HEK293 (cell line): ENCODE measurements around the gene ANKRD33B.

Experiments
- CTCF ChIA-PET: fragments of 350-600 bp; formaldehyde crosslinking; extraction: SDS; loops from one replicate; lab custom pipeline; 2021; ENCODE audit warnings: antibody characterized with exemption; lab: Yijun Ruan, JAX
- POLR2A ChIA-PET: fragments of 300-600 bp; formaldehyde crosslinking; extraction: SDS; loops from one replicate; lab custom pipeline; 2020; ENCODE audit warnings: antibody characterized with exemption, inconsistent platforms; lab: Yijun Ruan, JAX
- H3K27ac ChIP-seq: fragments of 200-500 bp; sonication (Bioruptor generic); 2 replicates; pipeline ENCODE4 v1.5.1; 2014; ENCODE audit warnings: low read depth, low read length, control low read depth, inconsistent platforms; ENCODE audit errors: extremely low read depth
- H3K36me3 ChIP-seq, 2 experiments: fragments of 200-500 bp in 1 of 2; sonication (Bioruptor generic) in 1 of 2; 1 replicate in 1 of 2; 2 replicates in 1 of 2; pipeline ENCODE4 v1.5.1; 2014 to 2017; ENCODE audit warnings: inconsistent platforms in 2 of 2, low read length in 2 of 2; ENCODE audit not compliant: control insufficient read depth in 2 of 2, insufficient read depth in 1 of 2
- H3K4me1 ChIP-seq: fragments of 200-500 bp; sonication (Bioruptor generic); 2 replicates; pipeline ENCODE4 v1.5.1; 2014; ENCODE audit warnings: mild to moderate bottlenecking, low read length, inconsistent platforms; ENCODE audit not compliant: control insufficient read depth, insufficient read depth
- H3K4me3 ChIP-seq: 2 replicates; pipeline ENCODE4 v1.5.1; 2011; ENCODE audit warnings: low read depth, mild to moderate bottlenecking, control low read depth, low read length, moderate library complexity
- H3K9me3 ChIP-seq: fragments of 200-500 bp; sonication (Bioruptor generic); 2 replicates; pipeline ENCODE4 v1.5.1; 2014; ENCODE audit warnings: low read depth, low read length, inconsistent platforms; ENCODE audit not compliant: control insufficient read depth, insufficient read depth
- HOXC10 ChIP-seq: sonication (generic); formaldehyde crosslinking; IDR thresholded peaks from 2 replicates; pipeline ENCODE4 v1.8.1; 2023; ENCODE audit warnings: mild to moderate bottlenecking, missing genetic modification reagents
- KLF1 ChIP-seq: fragments of 450-650 bp; formaldehyde crosslinking; IDR thresholded peaks from 2 replicates; pipeline ENCODE4 v1.5.1; 2016; ENCODE audit warnings: missing biosample characterization, missing genetic modification characterization
- KLF17 ChIP-seq: fragments of 450-650 bp; formaldehyde crosslinking; IDR thresholded peaks from 2 replicates; pipeline ENCODE4 v1.5.1; 2016; ENCODE audit warnings: missing biosample characterization, missing genetic modification characterization
- MEIS1 ChIP-seq: sonication (generic); formaldehyde crosslinking; IDR thresholded peaks from 2 replicates; pipeline ENCODE4 v1.8.1; 2022; ENCODE audit warnings: missing genetic modification reagents, mild to moderate bottlenecking, borderline replicate concordance
- TRIM28 ChIP-seq: IDR thresholded peaks from 2 replicates; pipeline ENCODE4 v1.6.1; 2011; ENCODE audit warnings: low read length, control low read depth, borderline replicate concordance
- ZBTB49 ChIP-seq: fragments of 450-650 bp; formaldehyde crosslinking; IDR thresholded peaks from 2 replicates; pipeline ENCODE4 v1.5.1; 2016; ENCODE audit warnings: missing biosample characterization, missing genetic modification characterization, low read depth
- ZFP69B ChIP-seq: fragments of 450-650 bp; formaldehyde crosslinking; IDR thresholded peaks from 2 replicates; pipeline ENCODE4 v1.5.1; 2016; ENCODE audit warnings: missing biosample characterization, missing genetic modification characterization
- ZNF18 ChIP-seq: fragments of 450-650 bp; formaldehyde crosslinking; IDR thresholded peaks from 2 replicates; pipeline ENCODE4 v1.5.1; 2016; ENCODE audit warnings: missing biosample characterization, missing genetic modification characterization
- ZNF221 ChIP-seq: fragments of 450-650 bp; formaldehyde crosslinking; IDR thresholded peaks from 2 replicates; pipeline ENCODE4 v1.5.1; 2017; ENCODE audit warnings: missing biosample characterization, missing genetic modification characterization, borderline replicate concordance
- ZNF248 ChIP-seq: fragments of 450-650 bp; formaldehyde crosslinking; IDR thresholded peaks from 2 replicates; pipeline ENCODE4 v1.5.1; 2017; ENCODE audit warnings: missing biosample characterization, missing genetic modification characterization
- ZNF658 ChIP-seq: fragments of 450-650 bp; formaldehyde crosslinking; IDR thresholded peaks from 2 replicates; pipeline ENCODE4; 2016; ENCODE audit warnings: missing biosample characterization, missing genetic modification characterization
- ZNF707 ChIP-seq: fragments of 450-650 bp; formaldehyde crosslinking; IDR thresholded peaks from 2 replicates; pipeline ENCODE4 v1.5.1; 2016; ENCODE audit warnings: missing biosample characterization, missing genetic modification characterization
- TF ChIP-seq, protein P1 (sequence below): fragments of 450-650 bp; formaldehyde crosslinking; IDR thresholded peaks from 2 replicates; pipeline ENCODE4 v1.5.1; 2017; ENCODE audit warnings: missing biosample characterization, missing genetic modification characterization
- TF ChIP-seq, protein P2 (sequence below): fragments of 450-650 bp; formaldehyde crosslinking; IDR thresholded peaks from 2 replicates; pipeline ENCODE4 v1.5.1; 2017; ENCODE audit warnings: missing biosample characterization, missing genetic modification characterization
- TF ChIP-seq, protein P3 (sequence below): fragments of 450-650 bp; formaldehyde crosslinking; IDR thresholded peaks from 2 replicates; pipeline ENCODE4 v1.5.1; 2017; ENCODE audit warnings: missing biosample characterization, missing genetic modification characterization

Gene ANKRD33B

DNA sequence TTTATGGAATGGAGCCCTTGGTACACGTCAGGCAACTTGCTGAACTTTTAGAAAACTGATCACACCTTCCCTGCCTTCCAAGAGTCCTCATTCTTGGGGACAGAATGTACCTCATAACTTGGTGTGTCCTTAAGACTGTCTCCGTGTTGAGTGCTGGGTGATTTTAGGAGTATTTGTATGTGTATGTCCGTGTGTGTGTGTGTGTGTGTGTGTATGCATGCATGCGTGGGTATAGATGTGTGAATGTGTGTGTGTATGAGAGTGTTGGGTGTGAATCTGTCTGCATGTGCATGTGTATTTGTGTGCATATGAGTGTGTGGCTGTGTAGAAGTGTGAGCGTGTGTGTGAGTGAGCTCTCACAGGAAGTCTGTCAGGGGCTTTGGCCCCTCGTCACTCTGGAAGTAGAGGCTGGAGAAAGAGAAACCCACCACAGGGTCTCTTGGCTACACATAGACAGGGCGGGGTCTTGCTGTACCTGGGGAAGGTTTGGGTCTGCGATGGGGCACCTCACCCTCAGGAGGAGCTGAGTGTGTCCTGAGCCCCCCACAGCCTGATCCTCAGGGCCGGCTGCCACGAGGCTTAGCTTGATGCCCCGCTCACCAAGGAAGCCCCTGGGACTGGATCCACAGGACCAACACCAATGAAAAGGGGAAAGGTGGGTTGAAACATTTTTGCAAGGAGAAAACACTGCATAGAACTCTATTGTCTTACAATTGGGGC is 33.1 kb upstream of the ANKRD33B start:
- Histone ChIP-seq H3K27ac (no peak overlapping the region), H3K4me1 (no peaks in the 10 kb centered on the region), H3K4me3 (no peak overlapping the region), H3K36me3 (no peaks in the 10 kb centered on the region), H3K9me3 (no peaks in the 10 kb centered on the region)
- ChIA-PET CTCF (interaction anchor here (0.6 to 1.9 kb wide), 3 partner anchors 23 to 97 kb away, joined by 3 to 7 read pairs (median 5); no protein-coding TSS in a partner anchor), POLR2A (no interaction called here)
- TF ChIP-seq ZFP69B (tag by site-specific recombination) (no peak), MEIS1 (no peak), ZNF658 (0 out of 2 replicates have a peak, but pooled peaks have one; percentile 26), ZBTB49 (tag by site-specific recombination) (no peak), ZNF18 (tag by site-specific recombination) (peak; percentile 74), ZNF221 (tag by site-specific recombination) (no peak), ZNF248 (tag by site-specific recombination) (no peak), ZNF707 (no peak)
- TF ChIP-seq, protein P1, sequence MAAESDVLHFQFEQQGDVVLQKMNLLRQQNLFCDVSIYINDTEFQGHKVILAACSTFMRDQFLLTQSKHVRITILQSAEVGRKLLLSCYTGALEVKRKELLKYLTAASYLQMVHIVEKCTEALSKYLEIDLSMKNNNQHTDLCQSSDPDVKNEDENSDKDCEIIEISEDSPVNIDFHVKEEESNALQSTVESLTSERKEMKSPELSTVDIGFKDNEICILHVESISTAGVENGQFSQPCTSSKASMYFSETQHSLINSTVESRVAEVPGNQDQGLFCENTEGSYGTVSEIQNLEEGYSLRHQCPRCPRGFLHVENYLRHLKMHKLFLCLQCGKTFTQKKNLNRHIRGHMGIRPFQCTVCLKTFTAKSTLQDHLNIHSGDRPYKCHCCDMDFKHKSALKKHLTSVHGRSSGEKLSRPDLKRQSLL (tag by site-specific recombination) = no peak
- TF ChIP-seq, protein P2, sequence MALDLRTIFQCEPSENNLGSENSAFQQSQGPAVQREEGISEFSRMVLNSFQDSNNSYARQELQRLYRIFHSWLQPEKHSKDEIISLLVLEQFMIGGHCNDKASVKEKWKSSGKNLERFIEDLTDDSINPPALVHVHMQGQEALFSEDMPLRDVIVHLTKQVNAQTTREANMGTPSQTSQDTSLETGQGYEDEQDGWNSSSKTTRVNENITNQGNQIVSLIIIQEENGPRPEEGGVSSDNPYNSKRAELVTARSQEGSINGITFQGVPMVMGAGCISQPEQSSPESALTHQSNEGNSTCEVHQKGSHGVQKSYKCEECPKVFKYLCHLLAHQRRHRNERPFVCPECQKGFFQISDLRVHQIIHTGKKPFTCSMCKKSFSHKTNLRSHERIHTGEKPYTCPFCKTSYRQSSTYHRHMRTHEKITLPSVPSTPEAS (tag by site-specific recombination) = peak; percentile 61; the same call in 1 of the 2 replicates

DNA sequence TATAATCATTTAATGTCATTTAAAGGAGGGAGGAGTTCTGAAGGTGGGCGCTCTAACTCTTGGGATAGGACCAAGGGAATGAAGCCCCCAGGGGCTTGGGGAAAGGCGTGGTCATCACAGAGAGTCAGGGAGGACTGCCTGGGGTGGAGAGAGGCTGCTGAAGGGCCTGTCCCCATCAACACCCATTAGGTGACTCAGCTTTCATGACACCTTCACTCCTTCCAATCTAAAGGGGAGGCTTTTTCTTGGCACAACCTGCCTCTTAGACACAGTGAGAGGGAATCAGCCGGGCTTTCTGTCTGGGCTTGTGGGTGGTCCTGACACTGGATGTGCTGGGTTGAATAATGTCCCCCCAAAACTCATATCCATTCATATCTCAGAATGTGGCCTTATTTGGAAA is 31.4 kb upstream of the ANKRD33B start:
- TF ChIP-seq KLF17 (tag by site-specific recombination) = 0 out of 2 replicates have a peak, but pooled peaks have one; percentile 45
- TF ChIP-seq, protein P3, sequence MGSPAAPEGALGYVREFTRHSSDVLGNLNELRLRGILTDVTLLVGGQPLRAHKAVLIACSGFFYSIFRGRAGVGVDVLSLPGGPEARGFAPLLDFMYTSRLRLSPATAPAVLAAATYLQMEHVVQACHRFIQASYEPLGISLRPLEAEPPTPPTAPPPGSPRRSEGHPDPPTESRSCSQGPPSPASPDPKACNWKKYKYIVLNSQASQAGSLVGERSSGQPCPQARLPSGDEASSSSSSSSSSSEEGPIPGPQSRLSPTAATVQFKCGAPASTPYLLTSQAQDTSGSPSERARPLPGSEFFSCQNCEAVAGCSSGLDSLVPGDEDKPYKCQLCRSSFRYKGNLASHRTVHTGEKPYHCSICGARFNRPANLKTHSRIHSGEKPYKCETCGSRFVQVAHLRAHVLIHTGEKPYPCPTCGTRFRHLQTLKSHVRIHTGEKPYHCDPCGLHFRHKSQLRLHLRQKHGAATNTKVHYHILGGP (tag by site-specific recombination) = no peak
- TF ChIP-seq KLF1 = 0 out of 2 replicates have a peak, but pooled peaks have one; percentile 22
- no peak for TF ChIP-seq TRIM28
- TF ChIP-seq HOXC10 (CRISPR knock-in tag) = no peak
- Histone ChIP-seq H3K4me3 (no peak overlapping the region), H3K36me3 (no peaks in the 10 kb centered on the region), H3K4me1 (peaks cover 3% of the 10 kb centered on the region), H3K27ac (no peak overlapping the region), H3K9me3 (no peaks in the 10 kb centered on the region)
- ChIA-PET POLR2A (no interaction called here), CTCF (interaction anchor here (1.0 kb wide), 1 partner anchor 19 kb away, joined by 4 read pairs; no protein-coding TSS in a partner anchor)
